ENCODE measurements around the gene RAB3GAP2.
"Not testable (repeated sequence)": the region's sequence is repeated elsewhere in the genome, so short reads cannot be mapped to it uniquely, and the experiment has no call there.

The RAB3GAP2 gene

GRCh38 chr1:220188538-220188937 lies 83.7 kb downstream of the RAB3GAP2 start:
- no peak for DNase-seq

- no peak for DNase-seq
These were observed 85.5 kb downstream of the RAB3GAP2 start for GRCh38 chr1:220186752-220187151.

GRCh38 chr1:220184506-220184905 lies 87.7 kb downstream of the RAB3GAP2 start:
- DNase-seq = no peak

- DNase-seq = no peak
These were observed 89.6 kb downstream of the RAB3GAP2 start for GRCh38 chr1:220182656-220183055.

GRCh38 chr1:220182111-220182510 lies 90.1 kb downstream of the RAB3GAP2 start:
- DNase-seq = no peak

GRCh38 chr1:220176540-220176939 lies 95.7 kb downstream of the RAB3GAP2 start:
- no peak for DNase-seq

GRCh38 chr1:220170836-220171526 lies 101.3 kb downstream of the RAB3GAP2 start:
- no peak for DNase-seq

- not testable (repeated sequence) for DNase-seq
These were observed 102.4 kb downstream of the RAB3GAP2 start for GRCh38 chr1:220169887-220170286.

GRCh38 chr1:220166853-220167252 lies 105.4 kb downstream of the RAB3GAP2 start:
- no peak for DNase-seq

- no peak for DNase-seq
These were observed 107.7 kb downstream of the RAB3GAP2 start for GRCh38 chr1:220164517-220164916.

GRCh38 chr1:220164116-220164515 lies 108.1 kb downstream of the RAB3GAP2 start:
- DNase-seq = no peak

GRCh38 chr1:220160027-220160426 lies 112.2 kb downstream of the RAB3GAP2 start:
- no peak for DNase-seq

GRCh38 chr1:220159041-220159440 lies 113.2 kb downstream of the RAB3GAP2 start:
- no peak for DNase-seq

GRCh38 chr1:220158530-220158929 lies 113.7 kb downstream of the RAB3GAP2 start:
- not testable (repeated sequence) for DNase-seq

- no peak for DNase-seq
These were observed 114.5 kb downstream of the RAB3GAP2 start for GRCh38 chr1:220157738-220158137.

- no peak for DNase-seq
These were observed 115.6 kb downstream of the RAB3GAP2 start for GRCh38 chr1:220156620-220157146.

GRCh38 chr1:220153147-220153546 lies 119.1 kb downstream of the RAB3GAP2 start:
- no peak for DNase-seq

GRCh38 chr1:220151454-220151853 lies 120.8 kb downstream of the RAB3GAP2 start:
- DNase-seq = no peak

- DNase-seq = no peak
These were observed 122.5 kb downstream of the RAB3GAP2 start for GRCh38 chr1:220149742-220150141.

- no peak for DNase-seq
These were observed 128.2 kb downstream of the RAB3GAP2 start for GRCh38 chr1:220144051-220144450.

GRCh38 chr1:220139966-220140365 lies 132.3 kb downstream of the RAB3GAP2 start:
- DNase-seq = no peak

GRCh38 chr1:220137019-220137786 lies 135.1 kb downstream of the RAB3GAP2 start:
- DNase-seq = no peak

GRCh38 chr1:220135755-220136154 lies 136.5 kb downstream of the RAB3GAP2 start:
- DNase-seq = no peak
